H9 (cell line): ENCODE data around the gene RADIL. TPM values are rescaled to one million over a fixed set of nuclear protein-coding genes. Genes with fewer than 3 reads are reported as not detected.

Source experiments
- DNase-seq: peaks from one replicate; pipeline ENCODE4 v3.0.0-alpha.2; 2017
- H2AFZ ChIP-seq: one replicate; pipeline ENCODE4 v1.6.1; 2013; ENCODE audit warnings: mild to moderate bottlenecking, low read length, control low read depth, moderate library complexity
- H2AK5ac ChIP-seq: 2 replicates; pipeline ENCODE4 v1.6.1; 2013; ENCODE audit warnings: low read length, control low read depth, mixed read lengths; ENCODE audit not compliant: insufficient read length
- H2BK120ac ChIP-seq: one replicate; pipeline ENCODE4 v1.6.1; 2013; ENCODE audit warnings: low read depth, mild to moderate bottlenecking, low read length, control low read depth, inconsistent platforms; ENCODE audit not compliant: poor library complexity, severe bottlenecking
- H2BK12ac ChIP-seq: 2 replicates; pipeline ENCODE4 v1.6.1; 2013; ENCODE audit warnings: low read length, control low read depth, mixed read lengths, low read depth; ENCODE audit not compliant: insufficient read length
- H2BK15ac ChIP-seq: 2 replicates; pipeline ENCODE4 v1.6.1; 2013; ENCODE audit warnings: low read depth, low read length, control low read depth
- H2BK20ac ChIP-seq: one replicate; pipeline ENCODE4 v1.6.1; 2013; ENCODE audit warnings: low read depth, mild to moderate bottlenecking, low read length, control low read depth, inconsistent platforms; ENCODE audit not compliant: poor library complexity, severe bottlenecking
- H2BK5ac ChIP-seq: 2 replicates; pipeline ENCODE4 v1.6.1; 2013; ENCODE audit warnings: low read length, control low read depth, mixed read lengths; ENCODE audit not compliant: insufficient read length
- H3K14ac ChIP-seq: 2 replicates; pipeline ENCODE4 v1.6.1; 2013; ENCODE audit warnings: low read length, control low read depth; ENCODE audit not compliant: insufficient read depth
- H3K18ac ChIP-seq: 2 replicates; pipeline ENCODE4 v1.6.1; 2013; ENCODE audit warnings: low read depth, mild to moderate bottlenecking, mixed read lengths, low read length, control low read depth; ENCODE audit not compliant: insufficient read length
- H3K23ac ChIP-seq: 2 replicates; pipeline ENCODE4 v1.6.1; 2013; ENCODE audit warnings: low read length, control low read depth, mixed read lengths, low read depth; ENCODE audit not compliant: insufficient read length
- H3K23me2 ChIP-seq: 2 replicates; pipeline ENCODE4 v1.6.1; 2013; ENCODE audit warnings: low read depth, mild to moderate bottlenecking, mixed read lengths, low read length, control low read depth; ENCODE audit not compliant: insufficient read length, poor library complexity, severe bottlenecking
- H3K27ac ChIP-seq: 2 replicates; pipeline ENCODE4 v1.5.1; 2013; ENCODE audit warnings: low read length, control low read depth, mixed read lengths, low read depth; ENCODE audit not compliant: insufficient read length
- H3K27me3 ChIP-seq: 2 replicates; pipeline ENCODE4 v1.6.1; 2013; ENCODE audit warnings: low read length, control low read depth, inconsistent platforms; ENCODE audit not compliant: insufficient read depth
- H3K4ac ChIP-seq: 2 replicates; pipeline ENCODE4 v1.6.1; 2013; ENCODE audit warnings: low read depth, mild to moderate bottlenecking, control low read depth, inconsistent platforms, low read length, moderate library complexity
- H3K4me1 ChIP-seq: 2 replicates; pipeline ENCODE4 v1.6.1; 2013; ENCODE audit warnings: low read length, control low read depth, inconsistent platforms; ENCODE audit not compliant: insufficient read depth
- H3K4me2 ChIP-seq: 2 replicates; pipeline ENCODE4 v1.6.1; 2013; ENCODE audit warnings: low read length, control low read depth, mixed read lengths; ENCODE audit not compliant: insufficient read length, insufficient read depth
- H3K56ac ChIP-seq: 2 replicates; pipeline ENCODE4 v1.6.1; 2013; ENCODE audit warnings: low read depth, mild to moderate bottlenecking, mixed read lengths, low read length, control low read depth; ENCODE audit not compliant: insufficient read length
- H3K79me1 ChIP-seq: 2 replicates; pipeline ENCODE4 v1.6.1; 2013; ENCODE audit warnings: low read depth, mild to moderate bottlenecking, moderate library complexity, low read length, control low read depth, inconsistent platforms; ENCODE audit not compliant: insufficient read depth, poor library complexity, severe bottlenecking
- H3K79me2 ChIP-seq: 2 replicates; pipeline ENCODE4 v1.6.1; 2013; ENCODE audit warnings: low read length, control low read depth, inconsistent platforms; ENCODE audit not compliant: insufficient read depth
- H3K9ac ChIP-seq: 2 replicates; pipeline ENCODE4 v1.6.1; 2013; ENCODE audit warnings: low read length, control low read depth, mixed read lengths; ENCODE audit not compliant: insufficient read length; ENCODE audit errors: extremely low read depth
- H3K9me3 ChIP-seq: one replicate; pipeline ENCODE4 v1.6.1; 2013; ENCODE audit warnings: low read depth, low read length, inconsistent platforms; ENCODE audit not compliant: control insufficient read depth
- H3T11ph ChIP-seq: one replicate; pipeline ENCODE4 v1.6.1; 2013; ENCODE audit warnings: mild to moderate bottlenecking, low read length, control low read depth, inconsistent platforms
- H4K20me1 ChIP-seq: one replicate; pipeline ENCODE4 v1.6.1; 2013; ENCODE audit not compliant: control insufficient read depth, insufficient read length, insufficient read depth
- H4K5ac ChIP-seq: 2 replicates; pipeline ENCODE4 v1.6.1; 2013; ENCODE audit warnings: low read depth, mild to moderate bottlenecking, mixed read lengths, low read length, control low read depth; ENCODE audit not compliant: insufficient read length
- H4K8ac ChIP-seq: replicated peaks from 2 replicates; pipeline ENCODE4 v1.6.1; 2013; ENCODE audit warnings: low read length, control low read depth, mixed read lengths, low read depth; ENCODE audit not compliant: insufficient read length
- H4K91ac ChIP-seq: 2 replicates; pipeline ENCODE4 v1.6.1; 2013; ENCODE audit warnings: low read depth, mild to moderate bottlenecking, moderate library complexity, mixed read lengths, low read length, control low read depth; ENCODE audit not compliant: insufficient read length
- H3K27ac Mint-ChIP-seq, 3 experiments: 2 replicates in 2 of 3; 3 replicates in 1 of 3; pipeline ENCODE4 v1.8.0; 2020 to 2021; ENCODE audit warnings: mixed read lengths in 3 of 3, mild to moderate bottlenecking in 1 of 3, moderate library complexity in 1 of 3
- H3K27me3 Mint-ChIP-seq: 2 replicates; pipeline ENCODE4 v1.8.0; 2021; ENCODE audit warnings: low read depth, mild to moderate bottlenecking, moderate library complexity, mixed read lengths
- H3K36me3 Mint-ChIP-seq, 3 experiments: 2 replicates in 2 of 3; 3 replicates in 1 of 3; pipeline ENCODE4 v1.8.0; 2020 to 2021; ENCODE audit warnings: low read depth in 3 of 3, mixed read lengths in 3 of 3; ENCODE audit not compliant: insufficient read depth in 1 of 3
- H3K4me1 Mint-ChIP-seq, 2 experiments: 2 replicates each; pipeline ENCODE4 v1.8.0; 2020; ENCODE audit warnings: mixed read lengths in 2 of 2
- H3K4me3 Mint-ChIP-seq, 2 experiments: 2 replicates in 1 of 2; 3 replicates in 1 of 2; pipeline ENCODE4 v1.8.0; 2020 to 2021; ENCODE audit warnings: mild to moderate bottlenecking in 2 of 2, mixed read lengths in 2 of 2, moderate library complexity in 1 of 2
- H3K9me3 Mint-ChIP-seq, 2 experiments: 2 replicates in 1 of 2; 3 replicates in 1 of 2; pipeline ENCODE4 v1.8.0; 2020; ENCODE audit warnings: mild to moderate bottlenecking in 2 of 2, mixed read lengths in 2 of 2, moderate library complexity in 1 of 2
- WGBS: extraction: QIAGEN DNeasy Blood & Tissue Kit; methylation state at CpG from one replicate; pipeline ENCODE4 v1.1.7; 2013; ENCODE audit warnings: missing lambda C conversion rate, low lambda C conversion rate, mixed read lengths; ENCODE audit not compliant: insufficient read length; ENCODE audit errors: extremely low coverage; 5-methylcytosine and 5-hydroxymethylcytosine counted together
- total RNA-seq: library from RNA; stranded (reverse); gene quantifications from 2 replicates; pipeline ENCODE4 v1.2.1, GENCODE V29; 2021
- TF ChIP-seq, protein P1 (sequence below): fragments of 200-600 bp; sonication (generic); conservative IDR thresholded peaks from 3 replicates; pipeline ENCODE4 v1.8.0; 2021; ENCODE audit warnings: antibody characterized with exemption, mild to moderate bottlenecking

Gene RADIL
- total RNA-seq, 1 experiment from 2014 or later = 4.7 TPM

DNA sequence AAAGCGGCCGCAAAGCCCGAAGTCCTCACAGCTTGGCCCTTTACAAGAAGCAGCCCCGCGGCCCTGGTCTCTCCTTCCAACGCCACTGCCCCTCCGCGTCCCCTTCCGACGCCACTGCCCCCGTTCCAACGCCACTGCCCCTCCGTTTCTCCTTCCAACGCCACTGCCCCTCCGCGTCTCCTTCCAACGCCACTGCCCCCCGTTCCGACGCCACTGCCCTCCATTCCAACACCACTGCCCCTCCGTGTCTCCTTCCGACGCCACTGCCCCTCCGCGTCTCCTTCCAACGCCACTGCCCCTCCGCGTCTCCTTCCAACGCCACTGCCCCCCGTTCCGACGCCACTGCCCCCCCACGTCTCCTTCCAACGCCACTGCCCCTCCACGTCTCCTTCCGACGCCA lies 75.0 kb downstream of the RADIL start:
- H3K4me1 Mint-ChIP-seq = peaks cover 6 to 20% of the 10 kb centered on the region in 2 experiments
- Histone ChIP-seq H2AFZ (no peak overlapping the region), H2BK120ac (no peak overlapping the region), H4K20me1 (no peaks in the 10 kb centered on the region), H3K18ac (no peak overlapping the region), H3K4me1 (no peaks in the 10 kb centered on the region), H3K79me1 (no peaks in the 10 kb centered on the region), H3K79me2 (no peaks in the 10 kb centered on the region), H4K8ac (no peak overlapping the region), H4K5ac (no peak overlapping the region), H3K14ac (no peak overlapping the region; the same call in 1 of the 2 replicates), H3K23ac (no peak overlapping the region), H3K27ac (no peak overlapping the region), H3T11ph (no peak overlapping the region), H3K4me2 (no peak overlapping the region), H3K27me3 (no peaks in the 10 kb centered on the region), H2BK5ac (no peak overlapping the region), H3K23me2 (no peaks in the 10 kb centered on the region), H2BK12ac (no peak overlapping the region), H3K56ac (no peak overlapping the region), H2AK5ac (no peak overlapping the region), H3K4ac (no peak overlapping the region), H2BK15ac (no peak overlapping the region), H3K9ac (no peak overlapping the region), H2BK20ac (no peak overlapping the region), H4K91ac (no peak overlapping the region), H3K9me3 (no peaks in the 10 kb centered on the region)
- peak; percentile 19 for DNase-seq
- H3K4me3 Mint-ChIP-seq = no peak overlapping the region
- H3K36me3 Mint-ChIP-seq = peaks cover 0 to 10% (median 0%) of the 10 kb centered on the region in 3 experiments; a peak in 2 of 7 replicates
- H3K27ac Mint-ChIP-seq = no peak overlapping the region
- TF ChIP-seq, protein P1, sequence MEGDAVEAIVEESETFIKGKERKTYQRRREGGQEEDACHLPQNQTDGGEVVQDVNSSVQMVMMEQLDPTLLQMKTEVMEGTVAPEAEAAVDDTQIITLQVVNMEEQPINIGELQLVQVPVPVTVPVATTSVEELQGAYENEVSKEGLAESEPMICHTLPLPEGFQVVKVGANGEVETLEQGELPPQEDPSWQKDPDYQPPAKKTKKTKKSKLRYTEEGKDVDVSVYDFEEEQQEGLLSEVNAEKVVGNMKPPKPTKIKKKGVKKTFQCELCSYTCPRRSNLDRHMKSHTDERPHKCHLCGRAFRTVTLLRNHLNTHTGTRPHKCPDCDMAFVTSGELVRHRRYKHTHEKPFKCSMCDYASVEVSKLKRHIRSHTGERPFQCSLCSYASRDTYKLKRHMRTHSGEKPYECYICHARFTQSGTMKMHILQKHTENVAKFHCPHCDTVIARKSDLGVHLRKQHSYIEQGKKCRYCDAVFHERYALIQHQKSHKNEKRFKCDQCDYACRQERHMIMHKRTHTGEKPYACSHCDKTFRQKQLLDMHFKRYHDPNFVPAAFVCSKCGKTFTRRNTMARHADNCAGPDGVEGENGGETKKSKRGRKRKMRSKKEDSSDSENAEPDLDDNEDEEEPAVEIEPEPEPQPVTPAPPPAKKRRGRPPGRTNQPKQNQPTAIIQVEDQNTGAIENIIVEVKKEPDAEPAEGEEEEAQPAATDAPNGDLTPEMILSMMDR = no peak
- H3K9me3 Mint-ChIP-seq = peaks cover 1 to 6% of the 10 kb centered on the region in 2 experiments; a peak in 2 of 5 replicates
- no CpG with 5 or more reads among the region's 37 CpGs for WGBS
- peaks cover 14% of the 10 kb centered on the region for H3K27me3 Mint-ChIP-seq
